ENCODE results near the gene CPSF7.
A peak's percentile ranks its signal among the peaks of the same experiment; 100 is the strongest.

Gene CPSF7

GRCh38 chr11:61361741-61362541 lies 67.8 kb downstream of the CPSF7 start, which contains the start of the genes CYB561A3 and TMEM138:
Gene CYB561A3 (minus strand): TSS chr11:61361882. CDS start chr11:61356713, 5,169 bp downstream.
Gene TMEM138 (plus strand): TSS chr11:61362374. CDS start chr11:61364391, 2,017 bp downstream.
- TF ChIP-seq CTCF (conservative IDR thresholded peaks at IDR 0.05; ENCODE audit: low read depth): no peak
- ChIA-PET POLR2A (ENCODE audit: low non-redundant PET) (interaction anchor here (0.5 to 2.0 kb wide), 10 partner anchors 12 to 68 kb away, joined by 3 to 11 read pairs (median 5); partner anchors contain the start of genes CPSF7 and SDHAF2), CTCF (interaction anchor here (0.6 to 5.0 kb wide), 4 partner anchors 24 to 1442 kb away, joined by 5 to 28 read pairs (median 8); no protein-coding TSS in a partner anchor)
- DNase-seq (ENCODE audit: low spot score): peak; percentile 95
- H3K27ac ChIP-seq: peak within 1 kb of the TSS; percentile 99

GRCh38 chr11:61361237-61361740 lies 68.5 kb downstream of the CPSF7 start:
- peak overlapping the region; percentile 99 for H3K27ac ChIP-seq
- POLR2A ChIA-PET (ENCODE audit: low non-redundant PET): interaction anchor here (0.7 to 2.0 kb wide), 8 partner anchors 8 to 69 kb away, joined by 3 to 11 read pairs (median 6); partner anchors contain the start of genes CPSF7 and SDHAF2
- CTCF ChIA-PET: interaction anchor here (0.7 to 5.0 kb wide), 3 partner anchors 24 to 30 kb away, joined by 3 to 28 read pairs (median 11); no protein-coding TSS in a partner anchor
- DNase-seq (ENCODE audit: low spot score): no peak
- no peak for TF ChIP-seq CTCF (conservative IDR thresholded peaks at IDR 0.05; ENCODE audit: low read depth)

GRCh38 chr11:61359516-61359915 lies 70.3 kb downstream of the CPSF7 start:
- no peak for DNase-seq (ENCODE audit: low spot score)
- no peak for TF ChIP-seq CTCF (conservative IDR thresholded peaks at IDR 0.05; ENCODE audit: low read depth)
- H3K27ac ChIP-seq: peak overlapping the region; percentile 22
- ChIA-PET POLR2A (ENCODE audit: low non-redundant PET) (no interaction called here), CTCF (interaction anchor here (0.8 to 5.0 kb wide), 2 partner anchors 22 to 26 kb away, joined by 6 to 28 read pairs; no protein-coding TSS in a partner anchor)

GRCh38 chr11:61358566-61358965 lies 71.2 kb downstream of the CPSF7 start:
- ChIA-PET CTCF (interaction anchor here (0.7 kb wide), 1 partner anchor 506 kb away, joined by 4 read pairs; no protein-coding TSS in a partner anchor), POLR2A (ENCODE audit: low non-redundant PET) (no interaction called here)
- H3K27ac ChIP-seq: peak overlapping the region; percentile 6; the same call in 1 of the 2 replicates
- no peak for DNase-seq (ENCODE audit: low spot score)
- TF ChIP-seq CTCF (conservative IDR thresholded peaks at IDR 0.05; ENCODE audit: low read depth): no peak

- CTCF ChIA-PET: interaction anchor here (1.0 kb wide), 1 partner anchor 22 kb away, joined by 4 read pairs; no protein-coding TSS in a partner anchor
- DNase-seq (ENCODE audit: low spot score): no peak
- no peak for TF ChIP-seq CTCF (conservative IDR thresholded peaks at IDR 0.05; ENCODE audit: low read depth)
- H3K27ac ChIP-seq: no peak overlapping the region
- POLR2A ChIA-PET (ENCODE audit: low non-redundant PET): no interaction called here
Measured at GRCh38 chr11:61357894-61358239, 71.9 kb downstream of the CPSF7 start.

- CTCF ChIA-PET: interaction anchor here (1.0 to 1.3 kb wide), 3 partner anchors 21 to 28 kb away, joined by 4 to 6 read pairs (median 5); no protein-coding TSS in a partner anchor
- TF ChIP-seq CTCF (conservative IDR thresholded peaks at IDR 0.05; ENCODE audit: low read depth): no peak
- H3K27ac ChIP-seq: peak overlapping the region; percentile 35
- POLR2A ChIA-PET (ENCODE audit: low non-redundant PET): no interaction called here
- no peak for DNase-seq (ENCODE audit: low spot score)
Measured at GRCh38 chr11:61357233-61357893, 72.4 kb downstream of the CPSF7 start.

Data from RWPE1 (cell line).